Ascending aorta (tissue), 2 donors: ENCODE measurements around the gene GOPC. TPM values are rescaled to one million over a fixed set of nuclear protein-coding genes. Genes with fewer than 3 reads are reported as not detected.
"Not testable (repeated sequence)": the region's sequence is repeated elsewhere in the genome, so short reads cannot be mapped to it uniquely, and the experiment has no call there.

Experiments used
- DNase-seq, 2 donors: peaks; one replicate each; pipeline ENCODE4 v3.0.0-alpha.2; 2019; ENCODE audit warnings: low spot score in 2 of 2
- H3K27ac ChIP-seq, 2 donors: fragments of 200-600 bp; sonication (generic); one replicate each; pipeline ENCODE4 v1.5.1; 2016 to 2017; ENCODE audit warnings: mild to moderate bottlenecking in 1 of 2
- H3K27me3 ChIP-seq: fragments of 200-600 bp; sonication (generic); one replicate; pipeline ENCODE4 v1.5.1; 2017
- H3K36me3 ChIP-seq, 2 donors: fragments of 200-600 bp; sonication (generic); one replicate each; pipeline ENCODE4 v1.5.1; 2016
- H3K4me1 ChIP-seq, 2 donors: fragments of 200-600 bp; sonication (generic); one replicate each; pipeline ENCODE4 v1.5.1; 2016 to 2017; ENCODE audit warnings: mild to moderate bottlenecking in 1 of 2
- H3K4me3 ChIP-seq, 2 donors: fragments of 200-600 bp; sonication (generic); one replicate each; pipeline ENCODE4 v1.5.1; 2016 to 2017; ENCODE audit warnings: mild to moderate bottlenecking in 1 of 2
- H3K9me3 ChIP-seq, 2 donors: fragments of 200-600 bp; sonication (generic); one replicate each; pipeline ENCODE4 v1.5.1; 2016
- intact Hi-C: fragments of 100-400 bp; cut with DNase I; formaldehyde crosslinking; loops from one replicate; pipeline ENCODE4 v1.15.1; 2023
- total RNA-seq: library from RNA; depleted of rRNA; stranded (reverse); fragments of >200 nt; gene quantifications from one replicate; pipeline ENCODE4 v1.1.0, GENCODE V29; 2016
- TF ChIP-seq, protein P1 (sequence below), 3 experiments: fragments of 200-600 bp in 2 of 3; fragments of 450-650 bp in 1 of 3; sonication (generic) in 2 of 3; IDR thresholded peaks; one replicate each; pipeline ENCODE4 v1.5.1; 2016 to 2019; ENCODE audit warnings: antibody characterized with exemption in 3 of 3, mild to moderate bottlenecking in 1 of 3, moderate library complexity in 1 of 3

GOPC gene
- total RNA-seq, 1 donor from 2014 or later: 12.5 TPM

DNA sequence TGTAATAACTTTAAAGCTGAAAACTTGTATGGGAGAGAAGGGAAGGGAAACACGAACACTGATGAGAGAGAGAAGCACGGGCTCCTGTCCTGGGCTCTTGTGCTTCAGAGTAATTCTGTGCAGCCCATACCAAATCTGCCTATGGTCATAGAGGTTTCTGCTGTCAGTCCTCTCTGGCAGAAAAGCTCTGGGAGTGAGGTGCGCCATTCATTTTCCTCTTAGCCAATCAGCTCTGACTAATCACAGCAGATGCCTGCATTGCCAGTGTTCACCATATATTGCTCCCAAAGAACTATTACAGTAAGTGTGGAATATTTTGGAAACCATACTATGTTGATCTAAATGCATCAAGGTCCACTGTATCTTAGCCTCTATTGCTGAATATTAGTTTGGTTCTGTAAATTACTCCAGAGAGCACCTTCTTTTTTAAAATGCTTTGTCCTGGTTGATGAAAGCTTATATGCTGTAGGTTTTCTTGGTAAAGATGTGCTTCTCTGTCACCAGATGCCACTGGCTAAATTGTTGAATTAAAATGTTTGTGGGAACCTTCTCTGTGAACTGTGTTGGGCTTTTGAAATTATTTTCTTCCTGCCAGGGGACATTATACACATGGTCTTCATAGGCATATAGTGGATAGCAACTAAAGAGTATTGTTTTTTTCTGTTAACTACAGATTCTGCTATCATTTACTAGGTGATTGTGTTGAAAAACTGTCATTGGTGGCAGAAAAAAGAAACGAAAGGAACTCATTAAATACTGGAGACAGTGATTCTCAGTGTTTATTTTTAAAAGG is 81.5 kb downstream of the GOPC start:
- Histone ChIP-seq H3K4me1 (no peaks in the 10 kb centered on the region), H3K4me3 (no peak overlapping the region), H3K27me3 (no peaks in the 10 kb centered on the region), H3K36me3 (peaks cover 0 to 2% of the 10 kb centered on the region in 2 donors), H3K27ac (no peak overlapping the region), H3K9me3 (no peaks in the 10 kb centered on the region)
- DNase-seq: no peak
- intact Hi-C loops: no loop called here
- TF ChIP-seq, protein P1, sequence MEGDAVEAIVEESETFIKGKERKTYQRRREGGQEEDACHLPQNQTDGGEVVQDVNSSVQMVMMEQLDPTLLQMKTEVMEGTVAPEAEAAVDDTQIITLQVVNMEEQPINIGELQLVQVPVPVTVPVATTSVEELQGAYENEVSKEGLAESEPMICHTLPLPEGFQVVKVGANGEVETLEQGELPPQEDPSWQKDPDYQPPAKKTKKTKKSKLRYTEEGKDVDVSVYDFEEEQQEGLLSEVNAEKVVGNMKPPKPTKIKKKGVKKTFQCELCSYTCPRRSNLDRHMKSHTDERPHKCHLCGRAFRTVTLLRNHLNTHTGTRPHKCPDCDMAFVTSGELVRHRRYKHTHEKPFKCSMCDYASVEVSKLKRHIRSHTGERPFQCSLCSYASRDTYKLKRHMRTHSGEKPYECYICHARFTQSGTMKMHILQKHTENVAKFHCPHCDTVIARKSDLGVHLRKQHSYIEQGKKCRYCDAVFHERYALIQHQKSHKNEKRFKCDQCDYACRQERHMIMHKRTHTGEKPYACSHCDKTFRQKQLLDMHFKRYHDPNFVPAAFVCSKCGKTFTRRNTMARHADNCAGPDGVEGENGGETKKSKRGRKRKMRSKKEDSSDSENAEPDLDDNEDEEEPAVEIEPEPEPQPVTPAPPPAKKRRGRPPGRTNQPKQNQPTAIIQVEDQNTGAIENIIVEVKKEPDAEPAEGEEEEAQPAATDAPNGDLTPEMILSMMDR (IDR thresholded peaks at IDR 0.05): no peak

DNA sequence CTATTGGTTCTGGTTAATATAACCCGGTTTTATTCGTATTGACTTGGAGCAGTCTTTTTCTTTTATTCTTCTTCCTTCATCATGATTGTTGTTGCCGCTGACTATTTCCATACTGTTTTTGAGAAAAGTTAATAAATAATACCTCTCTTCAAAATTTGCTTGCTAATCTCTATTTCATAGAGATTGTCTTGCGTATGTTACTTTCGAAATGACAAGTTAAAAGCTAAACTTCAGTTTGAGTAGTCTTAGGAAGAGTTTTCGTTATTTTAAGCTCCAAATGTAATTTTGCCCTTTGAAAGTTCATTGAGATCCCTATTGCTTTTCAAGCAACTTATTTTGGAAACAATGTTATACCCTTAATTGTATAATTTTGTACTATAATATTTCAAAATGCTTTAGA is 83.4 kb downstream of the GOPC start:
- TF ChIP-seq, protein P1 (IDR thresholded peaks at IDR 0.05): no peak
- intact Hi-C loops: no loop called here
- no peak for DNase-seq

DNA sequence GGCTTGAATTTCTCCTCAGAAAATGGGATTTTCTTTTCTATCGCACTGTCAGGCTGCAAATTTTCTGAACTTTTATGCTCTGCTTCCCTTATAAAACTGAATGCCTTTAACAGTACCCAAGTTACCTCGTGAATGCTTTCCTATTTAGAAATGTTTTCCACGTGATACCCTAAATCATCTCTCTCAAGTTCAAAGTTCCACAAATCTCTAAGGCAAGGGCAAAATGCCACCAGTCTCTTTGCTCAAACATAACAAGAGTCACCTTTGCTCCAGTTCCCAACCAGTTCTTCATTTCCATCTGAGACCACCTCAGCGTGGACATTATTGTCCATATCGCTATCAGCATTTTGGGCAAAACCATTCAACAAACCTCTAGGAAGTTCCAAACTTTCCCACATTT is 84.3 kb downstream of the GOPC start:
- DNase-seq, H3K4me1 ChIP-seq, H3K4me3 ChIP-seq, H3K36me3 ChIP-seq, intact Hi-C loops, H3K27ac ChIP-seq, H3K9me3 ChIP-seq, H3K27me3 ChIP-seq: not testable (repeated sequence)

More for the DNA sequence above, 83.4 kb downstream of the GOPC start:
- H3K36me3 ChIP-seq: no peaks in the 10 kb centered on the region
- H3K27me3 ChIP-seq: no peaks in the 10 kb centered on the region
- no peak overlapping the region for H3K4me3 ChIP-seq
- H3K27ac ChIP-seq: no peak overlapping the region
- H3K4me1 ChIP-seq: no peaks in the 10 kb centered on the region
- H3K9me3 ChIP-seq: no peaks in the 10 kb centered on the region

DNA sequence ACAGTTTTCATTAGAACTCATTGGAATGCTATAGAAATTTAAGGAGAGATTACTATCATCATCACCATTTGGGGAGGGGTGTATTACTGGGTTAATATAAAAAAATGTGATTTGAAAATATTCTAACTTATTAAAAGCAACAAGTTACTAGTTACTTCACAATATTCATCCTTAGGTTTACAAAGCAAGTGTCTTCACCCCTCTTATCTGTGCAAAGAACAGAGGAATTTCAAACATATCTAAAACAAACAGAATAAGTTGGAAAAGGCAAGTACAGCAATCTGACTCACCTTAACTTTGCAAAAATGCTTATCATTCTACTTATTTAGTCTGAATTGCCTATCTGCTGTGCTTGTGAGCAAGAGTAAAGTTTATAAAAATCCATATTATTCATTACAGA is 87.0 kb downstream of the GOPC start:
- Histone ChIP-seq H3K4me1 (peaks cover 0 to 6% of the 10 kb centered on the region in 2 donors), H3K4me3 (no peak overlapping the region), H3K36me3 (no peaks in the 10 kb centered on the region), H3K27me3 (no peaks in the 10 kb centered on the region), H3K27ac (no peak overlapping the region), H3K9me3 (no peaks in the 10 kb centered on the region)
- TF ChIP-seq, protein P1 (IDR thresholded peaks at IDR 0.05): no peak
- DNase-seq: no peak
- intact Hi-C loops: no loop called here

DNA sequence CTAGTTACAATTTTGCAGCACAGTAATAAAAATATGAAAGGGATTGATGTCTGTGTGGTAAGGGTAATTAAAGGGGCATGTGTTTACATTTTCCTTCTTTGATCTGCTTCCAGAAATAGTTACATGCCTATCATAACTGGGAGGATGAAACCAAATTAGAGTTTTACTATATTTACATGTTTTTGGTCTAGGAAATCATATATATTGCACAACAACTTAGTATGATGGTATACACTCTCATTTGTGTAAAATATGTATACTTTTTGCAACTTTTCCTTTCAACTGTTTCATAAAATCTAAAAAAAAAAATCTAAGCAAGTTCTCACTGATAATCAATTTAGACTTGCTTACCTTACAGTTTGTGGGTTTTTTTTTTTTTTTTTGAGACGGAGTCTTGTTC is 87.7 kb downstream of the GOPC start:
- no peaks in the 10 kb centered on the region for H3K36me3 ChIP-seq

DNA sequence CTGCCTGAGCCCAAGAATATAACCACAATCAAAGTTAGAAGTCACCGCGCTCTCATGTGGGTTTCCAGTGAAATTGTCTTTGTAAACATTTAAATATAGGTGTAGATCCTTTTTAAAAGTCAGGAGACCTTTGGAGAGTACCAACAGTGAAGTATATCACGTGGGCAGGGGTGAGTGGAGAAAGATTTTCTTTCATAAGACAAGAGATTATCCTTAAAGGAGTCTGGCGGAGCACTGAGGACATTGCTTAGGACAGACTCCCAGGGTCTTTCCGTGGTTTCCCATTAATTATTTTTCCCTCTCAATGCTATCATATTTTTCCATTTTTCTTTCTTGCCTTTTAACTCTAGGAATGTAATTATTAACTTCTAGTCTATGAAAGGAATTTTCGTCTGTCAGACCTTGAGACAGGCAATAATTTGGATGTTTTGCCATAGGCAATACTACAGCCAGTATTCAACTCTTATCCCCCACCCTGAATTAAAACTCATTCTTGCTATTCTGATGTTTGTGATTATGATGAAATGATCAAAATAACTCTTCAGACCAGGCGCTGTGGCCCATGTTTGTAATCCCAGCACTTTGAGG is 88.4 kb downstream of the GOPC start:
- H3K27me3 ChIP-seq: no peaks in the 10 kb centered on the region
- TF ChIP-seq, protein P1 (IDR thresholded peaks at IDR 0.05): no peak
- no peak overlapping the region for H3K27ac ChIP-seq
- no peak overlapping the region for H3K4me3 ChIP-seq
- intact Hi-C loops: no loop called here
- no peaks in the 10 kb centered on the region for H3K36me3 ChIP-seq
- no peak for DNase-seq
- H3K9me3 ChIP-seq: no peaks in the 10 kb centered on the region
- H3K4me1 ChIP-seq: peaks cover 0 to 6% of the 10 kb centered on the region in 2 donors

More for the DNA sequence above, 87.7 kb downstream of the GOPC start:
- H3K4me3 ChIP-seq: no peak overlapping the region
- no peaks in the 10 kb centered on the region for H3K27me3 ChIP-seq
- H3K27ac ChIP-seq: no peak overlapping the region
- H3K9me3 ChIP-seq: no peaks in the 10 kb centered on the region
- intact Hi-C loops: no loop called here
- TF ChIP-seq, protein P1 (IDR thresholded peaks at IDR 0.05): no peak
- peaks cover 0 to 6% of the 10 kb centered on the region in 2 donors for H3K4me1 ChIP-seq
- no peak for DNase-seq
